Lower leg skin (tissue), 4 donors: ENCODE measurements around the gene PDZRN4. TPM values are rescaled to one million over a fixed set of nuclear protein-coding genes. Genes with fewer than 3 reads are reported as not detected.

Source experiments
- DNase-seq, 2 donors: peaks; one replicate each; pipeline ENCODE4 v3.0.0-alpha.2; 2019; ENCODE audit warnings: low spot score in 2 of 2
- H3K4me3 ChIP-seq: fragments of 200-600 bp; sonication (generic); 2 replicates; pipeline ENCODE4 v1.5.1; 2017; ENCODE audit warnings: mild to moderate bottlenecking, low read depth; ENCODE audit not compliant: poor library complexity, severe bottlenecking
- POLR2A ChIP-seq, 2 donors: fragments of 450-650 bp; IDR thresholded peaks; one replicate each; pipeline ENCODE4 v1.6.1; 2016 to 2017; ENCODE audit warnings: antibody characterized with exemption in 2 of 2, mild to moderate bottlenecking in 1 of 2, moderate library complexity in 1 of 2
- WGBS, 2 donors: methylation state at CpG; one replicate each; pipeline ENCODE4 v1.1.5; 2018; 5-methylcytosine and 5-hydroxymethylcytosine counted together
- intact Hi-C: fragments of 100-400 bp; cut with DNase I; formaldehyde crosslinking; loops from one replicate; pipeline ENCODE4 v1.15.0; 2023; ENCODE audit warnings: low total_unique reads
- total RNA-seq, 4 donors: library from RNA; depleted of rRNA; stranded (reverse); fragments of >200 nt; gene quantifications; one replicate each; pipeline ENCODE4 v1.1.0, GENCODE V29; 2016
- TF ChIP-seq, protein P1 (sequence below), 3 donors: fragments of 450-650 bp; IDR thresholded peaks; one replicate each; pipeline ENCODE4 v1.5.1; 2016; ENCODE audit warnings: antibody characterized with exemption in 3 of 3, mild to moderate bottlenecking in 3 of 3, moderate library complexity in 2 of 3

Gene PDZRN4
- total RNA-seq, 4 donors from 2014 or later = 0.65 to 8.3 (median 3.6) TPM

DNA sequence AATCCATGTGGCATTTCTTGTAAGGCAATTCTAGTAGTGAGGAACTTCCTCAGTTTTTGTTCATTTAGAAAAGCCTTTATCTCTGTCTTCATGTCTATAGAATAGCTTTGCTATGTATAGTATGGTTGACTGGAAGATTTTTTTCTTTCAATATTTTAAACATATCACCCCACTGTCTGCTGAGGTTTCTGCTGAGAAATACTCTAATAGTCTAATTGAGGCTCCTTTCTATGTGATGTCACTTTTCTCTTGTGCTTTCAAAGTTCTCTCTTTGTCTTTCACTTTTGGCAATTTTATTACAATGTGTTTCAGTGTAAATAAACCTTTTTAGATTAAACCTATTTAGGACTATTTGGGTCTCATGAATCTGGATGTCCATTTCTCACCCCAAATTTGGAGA, 192.8 kb downstream of the PDZRN4 start:
- no peak overlapping the region for H3K4me3 ChIP-seq
- DNase-seq = no peak
- TF ChIP-seq, protein P1, sequence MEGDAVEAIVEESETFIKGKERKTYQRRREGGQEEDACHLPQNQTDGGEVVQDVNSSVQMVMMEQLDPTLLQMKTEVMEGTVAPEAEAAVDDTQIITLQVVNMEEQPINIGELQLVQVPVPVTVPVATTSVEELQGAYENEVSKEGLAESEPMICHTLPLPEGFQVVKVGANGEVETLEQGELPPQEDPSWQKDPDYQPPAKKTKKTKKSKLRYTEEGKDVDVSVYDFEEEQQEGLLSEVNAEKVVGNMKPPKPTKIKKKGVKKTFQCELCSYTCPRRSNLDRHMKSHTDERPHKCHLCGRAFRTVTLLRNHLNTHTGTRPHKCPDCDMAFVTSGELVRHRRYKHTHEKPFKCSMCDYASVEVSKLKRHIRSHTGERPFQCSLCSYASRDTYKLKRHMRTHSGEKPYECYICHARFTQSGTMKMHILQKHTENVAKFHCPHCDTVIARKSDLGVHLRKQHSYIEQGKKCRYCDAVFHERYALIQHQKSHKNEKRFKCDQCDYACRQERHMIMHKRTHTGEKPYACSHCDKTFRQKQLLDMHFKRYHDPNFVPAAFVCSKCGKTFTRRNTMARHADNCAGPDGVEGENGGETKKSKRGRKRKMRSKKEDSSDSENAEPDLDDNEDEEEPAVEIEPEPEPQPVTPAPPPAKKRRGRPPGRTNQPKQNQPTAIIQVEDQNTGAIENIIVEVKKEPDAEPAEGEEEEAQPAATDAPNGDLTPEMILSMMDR (IDR thresholded peaks at IDR 0.05) = no peak
- no peak for TF ChIP-seq POLR2A (IDR thresholded peaks at IDR 0.05)
- intact Hi-C loops = no loop called here

DNA sequence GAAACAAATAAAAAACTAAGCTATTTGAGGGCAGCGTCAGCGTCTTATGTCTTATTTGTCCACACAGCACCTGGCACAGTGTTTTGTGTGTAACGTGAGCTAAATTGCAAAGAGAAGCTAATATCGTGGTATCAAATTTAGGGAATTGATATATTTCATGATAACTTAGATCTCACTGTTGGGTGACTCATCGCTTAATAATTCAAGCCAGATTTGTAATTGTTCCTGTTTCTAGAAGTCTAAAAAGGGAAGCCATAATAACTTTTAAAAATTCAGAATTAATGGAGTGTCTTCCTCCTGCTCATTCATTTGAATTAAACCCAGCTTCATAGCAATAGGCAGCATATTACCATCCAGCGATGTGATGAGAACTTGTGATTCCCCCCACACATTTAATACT, 214.7 kb downstream of the PDZRN4 start:
- TF ChIP-seq POLR2A (IDR thresholded peaks at IDR 0.05) = no peak
- TF ChIP-seq, protein P1 (IDR thresholded peaks at IDR 0.05) = no peak
- WGBS, 2 donors = 84 to 86% methylated on average over 6 of the region's 6 CpGs

DNA sequence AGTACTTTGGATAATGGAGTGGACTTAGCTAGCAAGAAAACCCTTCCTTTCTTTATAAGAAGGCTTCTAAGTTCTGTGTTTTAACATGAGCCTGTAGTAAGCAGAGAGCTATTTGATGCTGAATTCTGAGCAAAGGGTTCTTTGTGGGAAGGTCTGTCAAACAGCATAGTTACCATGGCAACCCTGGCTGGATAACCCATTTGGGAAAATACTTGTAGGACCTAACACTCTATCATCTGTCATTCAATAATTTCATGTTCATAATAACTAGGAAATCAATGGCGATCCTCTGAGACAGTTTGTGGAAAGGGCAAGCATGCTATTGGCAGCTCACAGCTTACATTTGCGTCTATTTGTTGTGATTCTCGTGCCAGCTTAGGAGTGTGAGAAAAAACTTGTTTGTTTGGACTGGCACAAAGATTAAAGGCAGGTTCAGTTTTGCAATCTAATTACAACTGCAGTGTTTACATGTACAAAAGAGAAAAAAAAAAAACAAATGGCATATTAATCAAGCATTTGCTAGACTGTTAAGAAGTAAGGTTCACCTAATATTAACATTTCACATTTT, 219.2 kb downstream of the PDZRN4 start:
- WGBS, 2 donors = 43 to 62% methylated on average over 3 of the region's 3 CpGs
- no peak for DNase-seq
- H3K4me3 ChIP-seq = no peak overlapping the region
- TF ChIP-seq, protein P1 (IDR thresholded peaks at IDR 0.05) = no peak
- TF ChIP-seq POLR2A (IDR thresholded peaks at IDR 0.05) = no peak
- intact Hi-C loops = no loop called here

More for the DNA sequence above, 214.7 kb downstream of the PDZRN4 start:
- intact Hi-C loops = no loop called here
- no peak overlapping the region for H3K4me3 ChIP-seq
- no peak for DNase-seq

DNA sequence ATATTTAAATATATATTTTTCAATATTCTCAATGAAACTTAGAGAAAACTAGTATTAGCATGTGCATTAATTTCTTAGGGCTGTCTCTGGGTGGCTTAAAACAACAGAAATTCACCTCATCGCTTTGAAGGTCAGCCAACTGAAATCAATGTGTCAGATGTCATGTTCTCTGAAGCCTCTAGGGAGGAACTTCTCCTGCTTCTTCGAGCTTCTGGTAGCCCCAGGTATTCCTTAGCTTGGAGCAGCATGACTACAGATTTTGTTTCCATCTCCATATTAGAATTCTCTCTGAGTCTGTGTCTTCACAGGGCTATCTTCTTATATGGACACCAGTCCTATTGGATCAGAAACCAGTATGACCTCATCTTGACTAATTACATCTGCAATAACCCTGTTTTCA, 221.5 kb downstream of the PDZRN4 start:
- no peak overlapping the region for H3K4me3 ChIP-seq
- 72 to 76% methylated on average over 2 of the region's 2 CpGs for WGBS, 2 donors
- intact Hi-C loops = no loop called here
- no peak for DNase-seq
- no peak for TF ChIP-seq POLR2A (IDR thresholded peaks at IDR 0.05)
- TF ChIP-seq, protein P1 (IDR thresholded peaks at IDR 0.05) = no peak

DNA sequence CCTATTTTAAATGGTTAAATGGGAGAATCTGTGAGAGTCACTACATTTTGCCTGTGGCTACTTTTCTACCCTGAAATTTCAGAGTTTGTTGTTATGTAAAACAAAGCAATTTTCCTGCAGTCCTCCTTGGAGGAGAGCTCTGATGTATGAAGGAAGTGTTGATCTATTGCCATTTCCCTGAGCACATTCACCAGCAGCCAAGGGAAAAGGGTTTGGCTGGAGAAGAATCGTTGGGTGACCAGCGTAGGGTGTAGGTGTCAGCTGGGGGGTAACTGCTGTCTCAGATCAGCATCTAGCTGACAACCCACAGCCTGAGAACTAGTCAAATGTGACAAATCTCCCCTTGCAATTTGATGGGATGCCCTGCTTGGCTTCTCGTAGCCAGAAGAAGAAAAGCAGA, 230.5 kb downstream of the PDZRN4 start:
- WGBS, 2 donors = 51 to 60% methylated on average over 3 of the region's 3 CpGs
- DNase-seq = no peak
- no peak overlapping the region for H3K4me3 ChIP-seq
- no peak for TF ChIP-seq POLR2A (IDR thresholded peaks at IDR 0.05)
- TF ChIP-seq, protein P1 (IDR thresholded peaks at IDR 0.05) = no peak
- intact Hi-C loops = no loop called here
